Colon (tissue), 2 donors: ENCODE measurements around the gene STRIP1.

Experiments
- FAIRE-seq: peaks from 2 replicates; lab custom pipeline; 2012; peaks lifted over from hg19 to GRCh38; lab: Jason Lieb, UNC
- donor health status: control.
- donor health status: control.

Gene STRIP1, protein sequence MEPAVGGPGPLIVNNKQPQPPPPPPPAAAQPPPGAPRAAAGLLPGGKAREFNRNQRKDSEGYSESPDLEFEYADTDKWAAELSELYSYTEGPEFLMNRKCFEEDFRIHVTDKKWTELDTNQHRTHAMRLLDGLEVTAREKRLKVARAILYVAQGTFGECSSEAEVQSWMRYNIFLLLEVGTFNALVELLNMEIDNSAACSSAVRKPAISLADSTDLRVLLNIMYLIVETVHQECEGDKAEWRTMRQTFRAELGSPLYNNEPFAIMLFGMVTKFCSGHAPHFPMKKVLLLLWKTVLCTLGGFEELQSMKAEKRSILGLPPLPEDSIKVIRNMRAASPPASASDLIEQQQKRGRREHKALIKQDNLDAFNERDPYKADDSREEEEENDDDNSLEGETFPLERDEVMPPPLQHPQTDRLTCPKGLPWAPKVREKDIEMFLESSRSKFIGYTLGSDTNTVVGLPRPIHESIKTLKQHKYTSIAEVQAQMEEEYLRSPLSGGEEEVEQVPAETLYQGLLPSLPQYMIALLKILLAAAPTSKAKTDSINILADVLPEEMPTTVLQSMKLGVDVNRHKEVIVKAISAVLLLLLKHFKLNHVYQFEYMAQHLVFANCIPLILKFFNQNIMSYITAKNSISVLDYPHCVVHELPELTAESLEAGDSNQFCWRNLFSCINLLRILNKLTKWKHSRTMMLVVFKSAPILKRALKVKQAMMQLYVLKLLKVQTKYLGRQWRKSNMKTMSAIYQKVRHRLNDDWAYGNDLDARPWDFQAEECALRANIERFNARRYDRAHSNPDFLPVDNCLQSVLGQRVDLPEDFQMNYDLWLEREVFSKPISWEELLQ

GRCh38 chr1:110034451-110035235 lies at the start of gene STRIP1:
Gene STRIP1 (plus strand): TSS chr1:110034624. CDS start chr1:110034638, 14 bp downstream.
- FAIRE-seq: no peak

DNA sequence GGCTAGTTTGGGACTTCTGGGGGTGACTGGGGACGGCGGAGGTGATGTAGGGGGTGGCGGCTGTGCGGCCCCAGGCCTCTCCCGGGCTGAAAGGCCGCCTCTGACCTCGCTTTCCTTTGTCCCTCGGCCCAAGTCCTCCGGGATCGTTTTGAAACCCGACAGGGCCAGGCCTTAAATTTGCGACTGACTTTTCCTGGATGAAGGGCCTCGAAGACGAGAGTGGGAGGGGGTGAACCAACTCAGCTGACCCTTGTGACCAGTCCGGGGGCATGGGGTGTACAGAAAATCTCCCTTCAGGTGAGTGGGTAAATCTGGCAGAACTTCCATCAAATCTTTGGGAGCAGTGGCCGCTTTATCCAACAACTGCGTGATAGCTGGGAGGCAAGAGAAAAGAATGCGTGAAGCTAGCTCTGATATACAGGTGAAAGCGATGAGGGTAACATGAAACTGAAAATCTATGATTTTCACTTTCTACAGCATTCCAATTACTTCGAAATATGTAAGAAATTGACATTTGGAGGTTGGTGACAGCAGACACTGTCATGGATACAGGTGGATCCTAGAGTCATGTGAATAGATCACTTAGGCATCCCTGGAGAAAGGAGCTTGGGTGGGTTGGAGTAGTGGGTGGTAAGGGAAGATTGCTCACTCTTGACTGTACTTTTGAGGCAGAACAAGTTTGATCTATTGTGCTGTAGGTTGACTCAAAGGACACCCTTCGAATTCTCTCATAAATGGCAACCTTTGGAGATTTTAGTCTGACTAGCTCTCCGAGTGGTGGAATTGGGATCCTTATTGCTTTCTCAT lies 49.0 kb upstream of the STRIP1 start:
- no peak for FAIRE-seq

- FAIRE-seq: no peak
Measured at GRCh38 chr1:109986054-109986444, 48.4 kb upstream of the STRIP1 start.

GRCh38 chr1:109988349-109988914 lies 46.0 kb upstream of the STRIP1 start:
- no peak for FAIRE-seq

GRCh38 chr1:109989506-109990301 lies 44.7 kb upstream of the STRIP1 start:
- FAIRE-seq: no peak

DNA sequence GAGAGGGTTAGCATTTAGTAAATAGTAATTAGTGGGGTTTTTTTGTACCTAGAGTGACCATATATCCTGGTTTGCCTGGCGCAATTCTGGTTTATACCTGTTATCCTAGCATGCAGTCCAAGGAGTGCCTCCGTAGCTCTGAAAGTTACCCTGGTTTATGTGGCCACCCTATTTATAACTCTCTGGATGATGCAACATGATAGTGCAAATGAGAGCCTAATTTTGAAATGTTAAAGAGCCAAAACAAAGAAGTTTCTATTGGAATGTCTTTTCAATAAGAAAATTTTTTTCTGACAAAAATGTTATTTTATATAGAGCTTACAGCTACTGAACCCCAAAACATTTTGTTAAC lies 44.1 kb upstream of the STRIP1 start:
- no peak for FAIRE-seq

DNA sequence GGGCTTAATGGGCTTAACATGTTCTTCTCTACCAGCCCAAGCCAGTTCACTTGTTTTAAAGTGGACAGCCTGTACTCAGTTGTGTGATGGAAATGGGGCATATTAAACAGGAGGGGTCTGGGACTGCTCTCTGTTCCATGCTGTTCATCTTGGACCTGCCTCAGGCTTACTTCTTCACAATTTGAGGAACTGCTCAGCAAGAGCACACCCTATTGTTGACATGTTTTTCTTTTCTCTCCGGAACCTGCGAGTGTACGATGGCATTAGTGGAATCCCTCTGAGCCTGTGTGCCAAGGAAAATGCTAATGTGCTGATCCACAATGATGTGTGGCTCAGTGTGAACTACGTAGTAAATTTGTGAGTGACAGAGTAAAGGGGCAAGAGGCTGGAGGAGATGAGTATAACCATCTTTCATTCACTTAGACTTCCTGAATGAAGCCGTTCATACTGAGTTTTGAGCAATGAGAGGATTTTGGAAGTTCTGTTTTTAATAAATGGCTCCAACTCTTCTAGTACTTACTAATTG lies 43.0 kb upstream of the STRIP1 start:
- FAIRE-seq: no peak

DNA sequence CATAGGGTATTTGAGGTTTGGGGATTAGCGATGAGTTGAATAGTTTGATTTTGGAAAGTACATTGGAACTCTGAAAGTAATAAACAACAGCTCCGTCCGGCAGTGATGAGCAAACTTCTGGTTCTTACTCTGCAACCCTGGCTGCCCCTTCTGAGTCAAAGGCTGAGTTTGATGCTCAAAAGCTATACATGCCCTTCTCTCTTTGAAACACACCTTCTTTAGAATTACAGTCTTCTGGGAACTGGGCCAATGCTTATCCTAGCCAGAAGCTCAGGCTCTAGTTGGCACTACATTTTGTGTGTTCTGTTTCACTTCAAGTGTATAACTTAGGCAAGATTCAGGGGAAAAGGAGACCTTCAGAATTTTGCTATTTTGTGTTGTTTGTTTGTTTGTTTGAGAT lies 40.5 kb upstream of the STRIP1 start:
- no peak for FAIRE-seq

- no peak for FAIRE-seq
Measured at GRCh38 chr1:109994654-109995053, 39.8 kb upstream of the STRIP1 start.

GRCh38 chr1:109995536-109995935 lies 38.9 kb upstream of the STRIP1 start:
- no peak for FAIRE-seq

GRCh38 chr1:109996476-109996875 lies 37.9 kb upstream of the STRIP1 start:
- no peak for FAIRE-seq

DNA sequence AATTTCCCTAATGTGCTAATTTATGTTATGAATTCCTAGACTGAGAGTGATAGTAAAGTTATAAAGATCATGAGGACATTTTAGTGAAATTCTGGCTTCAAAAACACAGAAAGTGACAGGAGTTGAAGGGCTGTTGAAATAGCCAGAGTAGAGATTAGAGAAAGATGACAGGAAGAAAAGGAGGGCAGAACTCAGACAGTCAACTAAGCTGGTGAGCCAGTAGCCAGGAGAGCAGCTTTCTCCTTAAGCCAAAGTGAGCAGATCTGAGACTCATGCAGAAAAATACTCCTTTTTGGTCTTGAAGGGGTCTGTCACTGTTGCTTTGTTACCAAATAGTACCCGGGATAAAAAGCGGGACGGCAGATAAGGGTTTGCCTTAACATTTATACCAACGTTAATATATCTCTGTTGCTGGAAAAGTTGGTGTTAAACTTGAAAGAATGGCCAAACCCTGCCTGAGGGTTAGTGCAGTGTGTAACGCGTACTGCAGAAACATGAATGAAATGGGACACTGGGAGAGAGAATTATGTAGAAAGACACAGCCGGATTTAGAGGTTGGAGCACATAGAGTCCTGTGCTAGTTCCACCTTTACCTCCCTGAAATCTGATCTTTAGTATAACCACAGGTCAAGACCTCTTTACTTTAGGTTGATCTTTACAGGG lies 37.1 kb upstream of the STRIP1 start:
- no peak for FAIRE-seq

- FAIRE-seq: no peak
Measured at GRCh38 chr1:109997867-109998229, 36.6 kb upstream of the STRIP1 start.

GRCh38 chr1:110002695-110003094 lies 31.7 kb upstream of the STRIP1 start:
- no peak for FAIRE-seq

DNA sequence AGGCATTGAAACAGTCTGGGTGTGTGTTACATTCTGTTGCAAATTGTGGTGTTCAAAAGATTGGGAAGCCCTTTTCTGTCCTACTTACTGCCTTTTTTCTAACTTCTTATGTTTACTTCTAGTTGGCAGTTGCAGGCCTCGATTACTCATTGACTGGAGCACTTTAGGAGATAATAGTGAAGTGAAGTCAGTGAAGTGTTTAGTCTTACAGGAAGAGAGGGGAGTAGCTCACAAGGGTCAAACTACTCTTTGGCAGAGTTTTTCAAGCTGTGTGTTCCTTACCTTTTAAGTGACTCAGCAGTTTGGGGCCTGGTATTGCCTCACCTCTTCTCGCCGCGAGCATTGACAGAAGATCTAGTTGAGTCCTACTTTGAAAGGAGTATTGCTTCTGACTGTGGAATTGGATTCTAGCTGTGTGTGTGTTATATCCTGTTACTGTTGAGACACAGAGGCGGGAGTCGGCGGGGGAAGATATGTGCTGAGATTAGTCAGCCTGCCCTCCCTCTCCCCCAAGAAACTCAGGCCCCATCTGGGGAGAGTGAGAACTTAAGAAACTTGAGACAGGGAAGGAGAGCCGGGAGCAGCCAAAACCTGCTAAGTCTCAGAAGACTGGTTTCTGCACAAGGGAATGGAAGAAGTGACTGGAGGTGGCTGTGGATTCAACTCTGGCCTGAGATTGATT lies 30.5 kb upstream of the STRIP1 start:
- no peak for FAIRE-seq

GRCh38 chr1:110004583-110004982 lies 29.8 kb upstream of the STRIP1 start:
- no peak for FAIRE-seq

- FAIRE-seq: no peak
Measured at GRCh38 chr1:110005971-110006370, 28.5 kb upstream of the STRIP1 start.

DNA sequence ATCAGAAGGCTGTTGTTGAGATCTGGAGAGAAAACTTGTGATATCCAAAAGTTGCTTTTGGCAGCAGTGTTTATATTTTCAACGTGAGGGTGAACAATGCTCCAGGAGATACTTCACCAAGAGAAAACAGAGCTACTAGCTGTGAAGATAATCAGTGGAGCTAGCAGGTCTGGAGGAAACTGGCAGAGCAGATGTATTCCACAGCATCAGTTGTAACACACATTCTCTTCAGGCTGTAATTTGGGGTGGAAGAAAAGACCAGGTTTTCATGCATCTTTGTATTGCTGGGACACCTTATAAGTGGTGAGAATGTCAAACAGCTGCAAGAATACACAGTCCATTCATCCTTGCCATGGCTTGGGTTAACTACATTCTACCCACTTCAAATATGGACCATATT lies 27.9 kb upstream of the STRIP1 start:
- FAIRE-seq: no peak
